PFSK-1 (cell line): Measurements from ENCODE around the gene CALML3.

Experiments
- FOXP2 ChIP-seq: optimal IDR thresholded peaks from 2 replicates; pipeline ENCODE3; 2011; ENCODE audit warnings: borderline replicate concordance, control low read depth, inconsistent platforms; ENCODE audit not compliant: insufficient read depth; ENCODE audit errors: extremely low read length, extremely low read depth
- POLR2AphosphoS5 ChIP-seq: IDR thresholded peaks from 2 replicates; pipeline ENCODE4 v1.6.1; 2012; ENCODE audit warnings: low read depth, mild to moderate bottlenecking, control low read depth, low read length, moderate library complexity
- REST ChIP-seq, 2 experiments: IDR thresholded peaks; 2 replicates each; pipeline versions ENCODE4 v1.6.1 to v1.8.0; 2011 to 2012; ENCODE audit warnings: low read depth in 2 of 2, low read length in 2 of 2, control low read depth in 1 of 2, inconsistent platforms in 1 of 2, mild to moderate bottlenecking in 1 of 2, moderate library complexity in 1 of 2; ENCODE audit not compliant: insufficient read depth in 1 of 2
- SIN3A ChIP-seq: IDR thresholded peaks from 2 replicates; pipeline ENCODE4 v1.6.1; 2012; ENCODE audit warnings: mild to moderate bottlenecking, low read length, moderate library complexity, borderline replicate concordance; ENCODE audit not compliant: insufficient read depth
- TAF1 ChIP-seq: IDR thresholded peaks from 2 replicates; pipeline ENCODE4 v1.6.1; 2012; ENCODE audit warnings: low read length, control low read depth, borderline replicate concordance; ENCODE audit not compliant: insufficient read depth

Gene CALML3

GRCh38 chr10:5542100-5542499, 17.3 kb downstream of the CALML3 start:
- TF ChIP-seq TAF1 (no peak), REST (IDR thresholded peaks at IDR 0.05; ENCODE audit: insufficient read depth in 1 of 2, low read depth in 2 of 2, low read length in 2 of 2) (no peak), FOXP2 (no peak), SIN3A (no peak), POLR2AphosphoS5 (no peak)

- TF ChIP-seq SIN3A (no peak), TAF1 (no peak), REST (IDR thresholded peaks at IDR 0.05; ENCODE audit: insufficient read depth in 1 of 2, low read depth in 2 of 2, low read length in 2 of 2) (no peak), POLR2AphosphoS5 (no peak), FOXP2 (no peak)
Measured at GRCh38 chr10:5543623-5544022, 18.9 kb downstream of the CALML3 start.

DNA sequence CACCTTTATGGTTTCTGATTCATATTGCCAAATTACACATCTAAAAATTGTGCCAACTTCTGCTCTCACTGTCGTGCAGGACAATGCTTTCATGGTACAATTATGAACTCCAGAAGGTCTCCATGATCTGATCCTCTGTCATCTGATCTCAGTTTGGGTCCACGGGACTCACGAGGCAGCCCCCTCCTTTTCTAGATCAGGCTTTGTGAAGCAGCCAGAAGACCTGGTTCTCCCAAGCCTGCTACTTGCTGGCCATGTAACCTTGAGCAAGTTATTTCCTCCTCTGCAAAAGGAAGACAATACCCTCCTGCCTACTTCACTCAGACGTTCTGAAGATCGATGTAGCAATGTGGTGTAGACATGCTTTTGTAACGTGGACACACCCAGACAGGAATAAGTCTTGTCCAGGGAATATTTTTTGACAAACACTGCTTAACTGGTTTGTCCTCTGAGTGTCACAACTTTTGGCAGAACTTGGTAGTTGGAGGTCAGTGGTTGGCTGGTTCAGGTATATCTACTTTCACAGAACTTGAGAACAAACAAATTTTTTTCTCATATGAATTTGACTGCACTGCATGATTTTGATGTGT, 19.6 kb downstream of the CALML3 start:
- no peak for TF ChIP-seq REST (IDR thresholded peaks at IDR 0.05; ENCODE audit: insufficient read depth in 1 of 2, low read depth in 2 of 2, low read length in 2 of 2)
- no peak for TF ChIP-seq SIN3A
- TF ChIP-seq POLR2AphosphoS5 = no peak
- no peak for TF ChIP-seq TAF1
- TF ChIP-seq FOXP2 = no peak

- TF ChIP-seq FOXP2 = no peak
- no peak for TF ChIP-seq SIN3A
- TF ChIP-seq TAF1 = no peak
- TF ChIP-seq REST (IDR thresholded peaks at IDR 0.05; ENCODE audit: insufficient read depth in 1 of 2, low read depth in 2 of 2, low read length in 2 of 2) = no peak
- no peak for TF ChIP-seq POLR2AphosphoS5
Measured at GRCh38 chr10:5545011-5545410, 20.2 kb downstream of the CALML3 start.

DNA sequence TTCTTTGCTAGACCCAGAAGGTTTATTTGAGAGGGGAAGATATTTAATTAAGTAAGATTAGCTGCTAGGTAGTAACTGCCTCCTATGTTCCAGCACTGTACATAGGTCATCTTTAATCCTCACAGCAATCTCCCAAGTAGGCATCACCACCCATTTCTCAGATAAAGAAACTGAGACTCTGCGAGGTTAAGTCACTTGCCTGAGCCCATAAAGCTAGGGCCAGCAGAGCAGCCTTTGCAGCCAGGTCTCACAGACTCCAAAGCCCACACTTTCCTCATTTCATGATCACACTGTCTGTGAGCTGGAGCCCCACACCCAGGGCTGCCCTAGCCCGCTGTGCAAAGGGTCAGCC, 20.6 kb downstream of the CALML3 start:
- no peak for TF ChIP-seq POLR2AphosphoS5
- TF ChIP-seq TAF1 = no peak
- no peak for TF ChIP-seq FOXP2
- no peak for TF ChIP-seq REST (IDR thresholded peaks at IDR 0.05; ENCODE audit: insufficient read depth in 1 of 2, low read depth in 2 of 2, low read length in 2 of 2)
- TF ChIP-seq SIN3A = no peak
